Mononuclear cell (primary cell): ENCODE results near the gene PHACTR3. TPM values are rescaled to one million over a fixed set of nuclear protein-coding genes. Genes with fewer than 3 reads are reported as not detected.

Source experiments
- H3K27me3 ChIP-seq: 2 replicates; pipeline ENCODE4 v1.6.0; 2011; ENCODE audit warnings: low read length, control low read depth; ENCODE audit not compliant: insufficient read depth
- H3K4me1 ChIP-seq: 2 replicates; pipeline ENCODE4 v1.5.1; 2011; ENCODE audit warnings: mild to moderate bottlenecking, low read length, control low read depth; ENCODE audit not compliant: insufficient read depth
- H3K4me3 ChIP-seq: 2 replicates; pipeline ENCODE4 v1.5.1; 2011; ENCODE audit warnings: mild to moderate bottlenecking, low read length, moderate library complexity
- H3K9me3 ChIP-seq: 2 replicates; pipeline ENCODE4 v1.5.1; 2011; ENCODE audit warnings: low read depth, mild to moderate bottlenecking, control low read depth, low read length
- total RNA-seq: library from RNA; depleted of rRNA; stranded (reverse); fragments of >200 nt; gene quantifications from one replicate; pipeline ENCODE4 v1.2.3, GENCODE V29; 2012

PHACTR3 gene
- total RNA-seq, 1 donor: 0.21 TPM

GRCh38 chr20:59788811-59789397 is 184.6 kb downstream of the PHACTR3 start:
- Histone ChIP-seq H3K4me3 (no peak overlapping the region), H3K4me1 (peaks cover 19% of the 10 kb centered on the region), H3K27me3 (peaks cover 5% of the 10 kb centered on the region), H3K9me3 (peaks cover 6% of the 10 kb centered on the region)

- peaks cover 19% of the 10 kb centered on the region for H3K4me1 ChIP-seq
- H3K4me3 ChIP-seq: no peak overlapping the region
- H3K27me3 ChIP-seq: peaks cover 5% of the 10 kb centered on the region
- peaks cover 6% of the 10 kb centered on the region for H3K9me3 ChIP-seq
These were observed 185.3 kb downstream of the PHACTR3 start for GRCh38 chr20:59789686-59790085.

- peaks cover 6% of the 10 kb centered on the region for H3K9me3 ChIP-seq
- H3K4me3 ChIP-seq: no peak overlapping the region
- H3K4me1 ChIP-seq: peaks cover 19% of the 10 kb centered on the region
- peaks cover 5% of the 10 kb centered on the region for H3K27me3 ChIP-seq
These were observed 186.0 kb downstream of the PHACTR3 start for GRCh38 chr20:59790346-59790745.

- H3K9me3 ChIP-seq: peaks cover 18% of the 10 kb centered on the region
- H3K4me1 ChIP-seq: peaks cover 5% of the 10 kb centered on the region
- H3K27me3 ChIP-seq: peaks cover 5% of the 10 kb centered on the region
- H3K4me3 ChIP-seq: no peak overlapping the region
These were observed 188.0 kb downstream of the PHACTR3 start for GRCh38 chr20:59792300-59792699.

GRCh38 chr20:59794555-59794954 is 190.2 kb downstream of the PHACTR3 start:
- Histone ChIP-seq H3K4me1 (no peaks in the 10 kb centered on the region), H3K9me3 (peaks cover 24% of the 10 kb centered on the region), H3K4me3 (no peak overlapping the region), H3K27me3 (peaks cover 5% of the 10 kb centered on the region)

- Histone ChIP-seq H3K9me3 (peaks cover 29% of the 10 kb centered on the region), H3K27me3 (no peaks in the 10 kb centered on the region), H3K4me3 (no peak overlapping the region), H3K4me1 (no peaks in the 10 kb centered on the region)
These were observed 196.0 kb downstream of the PHACTR3 start for GRCh38 chr20:59800309-59800708.

GRCh38 chr20:59802018-59802417 is 197.7 kb downstream of the PHACTR3 start:
- Histone ChIP-seq H3K4me1 (no peaks in the 10 kb centered on the region), H3K27me3 (no peaks in the 10 kb centered on the region), H3K4me3 (no peak overlapping the region), H3K9me3 (peaks cover 19% of the 10 kb centered on the region)

- H3K27me3 ChIP-seq: no peaks in the 10 kb centered on the region
- H3K9me3 ChIP-seq: peaks cover 14% of the 10 kb centered on the region
- no peaks in the 10 kb centered on the region for H3K4me1 ChIP-seq
- no peak overlapping the region for H3K4me3 ChIP-seq
These were observed 198.3 kb downstream of the PHACTR3 start for GRCh38 chr20:59802471-59803221.

GRCh38 chr20:59804347-59804746 is 200.0 kb downstream of the PHACTR3 start:
- H3K27me3 ChIP-seq: no peaks in the 10 kb centered on the region
- no peaks in the 10 kb centered on the region for H3K4me1 ChIP-seq
- H3K4me3 ChIP-seq: no peak overlapping the region
- peaks cover 11% of the 10 kb centered on the region for H3K9me3 ChIP-seq

- Histone ChIP-seq H3K27me3 (no peaks in the 10 kb centered on the region), H3K4me1 (no peaks in the 10 kb centered on the region), H3K4me3 (no peak overlapping the region), H3K9me3 (peaks cover 10% of the 10 kb centered on the region)
These were observed 200.7 kb downstream of the PHACTR3 start for GRCh38 chr20:59804871-59805665.

- no peaks in the 10 kb centered on the region for H3K27me3 ChIP-seq
- H3K4me1 ChIP-seq: no peaks in the 10 kb centered on the region
- H3K4me3 ChIP-seq: no peak overlapping the region
- H3K9me3 ChIP-seq: peaks cover under 1% of the 10 kb centered on the region
These were observed 201.6 kb downstream of the PHACTR3 start for GRCh38 chr20:59805786-59806577.

- no peaks in the 10 kb centered on the region for H3K27me3 ChIP-seq
- no peaks in the 10 kb centered on the region for H3K4me1 ChIP-seq
- H3K9me3 ChIP-seq: no peaks in the 10 kb centered on the region
- H3K4me3 ChIP-seq: no peak overlapping the region
These were observed 202.2 kb downstream of the PHACTR3 start for GRCh38 chr20:59806578-59806975.

- Histone ChIP-seq H3K27me3 (no peaks in the 10 kb centered on the region), H3K4me3 (no peak overlapping the region), H3K4me1 (no peaks in the 10 kb centered on the region), H3K9me3 (no peaks in the 10 kb centered on the region)
These were observed 203.8 kb downstream of the PHACTR3 start for GRCh38 chr20:59807909-59808728.

GRCh38 chr20:59808729-59809381 is 204.5 kb downstream of the PHACTR3 start:
- Histone ChIP-seq H3K9me3 (no peaks in the 10 kb centered on the region), H3K27me3 (no peaks in the 10 kb centered on the region), H3K4me3 (no peak overlapping the region), H3K4me1 (no peaks in the 10 kb centered on the region)
